HCT116 (cell line): ENCODE data around the gene KCNIP4.

Experiments used
- ATF3 ChIP-seq: IDR thresholded peaks from 2 replicates; pipeline ENCODE4 v1.6.1; 2012
- CEBPB ChIP-seq: IDR thresholded peaks from 2 replicates; pipeline ENCODE4 v1.6.1; 2012; ENCODE audit warnings: low read depth
- CTCF ChIP-seq, 3 experiments: fragments of 200-600 bp in 1 of 3; sonication (generic) in 1 of 3; IDR thresholded peaks in 2 of 3; conservative IDR thresholded peaks in 1 of 3; 2 replicates each; pipeline ENCODE4 v1.5.1; 2012 to 2017; ENCODE audit warnings: low read depth in 2 of 3, low read length in 2 of 3, antibody characterized with exemption in 1 of 3, borderline replicate concordance in 1 of 3, control low read depth in 1 of 3, mild to moderate bottlenecking in 1 of 3, mixed read lengths in 1 of 3, mixed run types in 1 of 3, moderate library complexity in 1 of 3; ENCODE audit not compliant: insufficient read depth in 1 of 3
- EGR1 ChIP-seq: IDR thresholded peaks from 2 replicates; pipeline ENCODE4 v1.6.1; 2012; ENCODE audit warnings: low read depth
- EZH2phosphoT487 ChIP-seq: fragments of 200-600 bp; IDR thresholded peaks from 2 replicates; pipeline ENCODE4 v1.6.1; 2018; ENCODE audit warnings: antibody characterized with exemption, borderline replicate concordance
- MAX ChIP-seq: IDR thresholded peaks from 2 replicates; pipeline ENCODE4 v1.6.1; 2012
- POLR2A ChIP-seq: IDR thresholded peaks from 2 replicates; pipeline ENCODE4 v1.7.0; 2011; ENCODE audit warnings: borderline replicate concordance; ENCODE audit not compliant: insufficient read depth, insufficient read length; ENCODE audit errors: extremely low read depth
- POLR2AphosphoS5 ChIP-seq: IDR thresholded peaks from 2 replicates; pipeline ENCODE4 v1.6.1; 2011; ENCODE audit warnings: mild to moderate bottlenecking, low read depth, low read length, moderate library complexity
- SP1 ChIP-seq: IDR thresholded peaks from 2 replicates; pipeline ENCODE4 v1.6.1; 2012; ENCODE audit warnings: low read depth
- ZBTB33 ChIP-seq: IDR thresholded peaks from 2 replicates; pipeline ENCODE4 v1.6.1; 2011; ENCODE audit warnings: mild to moderate bottlenecking, low read length, moderate library complexity; ENCODE audit not compliant: insufficient replicate concordance; ENCODE audit errors: extremely low read depth

- no peak for TF ChIP-seq CTCF (IDR thresholded peaks at IDR 0.05 in 2 of 3, conservative IDR thresholded peaks at IDR 0.05 in 1 of 3; ENCODE audit: borderline replicate concordance in 1 of 3, insufficient read depth in 1 of 3, low read depth in 2 of 3, low read length in 2 of 3)
- no peak for TF ChIP-seq CEBPB
- TF ChIP-seq ATF3 = no peak
- no peak for TF ChIP-seq POLR2AphosphoS5
- no peak for TF ChIP-seq POLR2A
- TF ChIP-seq ZBTB33 = no peak
- TF ChIP-seq EGR1 = no peak
- no peak for TF ChIP-seq MAX
- TF ChIP-seq EZH2phosphoT487 = no peak
- no peak for TF ChIP-seq SP1
Measured at GRCh38 chr4:20698820-20699219, 1249.8 kb downstream of the KCNIP4 start.
